GM21515 (cell line): Measurements from ENCODE around the gene FZD8.
"Not testable (repeated sequence)": the region's sequence is repeated elsewhere in the genome, so short reads cannot be mapped to it uniquely, and the experiment has no call there.

Experiments used
- ATAC-seq: cut with Tn5 transposase; IDR thresholded peaks from one replicate; pipeline ENCODE4 v1.9.1; 2021; ENCODE audit not compliant: unreplicated experiment

The FZD8 gene, protein sequence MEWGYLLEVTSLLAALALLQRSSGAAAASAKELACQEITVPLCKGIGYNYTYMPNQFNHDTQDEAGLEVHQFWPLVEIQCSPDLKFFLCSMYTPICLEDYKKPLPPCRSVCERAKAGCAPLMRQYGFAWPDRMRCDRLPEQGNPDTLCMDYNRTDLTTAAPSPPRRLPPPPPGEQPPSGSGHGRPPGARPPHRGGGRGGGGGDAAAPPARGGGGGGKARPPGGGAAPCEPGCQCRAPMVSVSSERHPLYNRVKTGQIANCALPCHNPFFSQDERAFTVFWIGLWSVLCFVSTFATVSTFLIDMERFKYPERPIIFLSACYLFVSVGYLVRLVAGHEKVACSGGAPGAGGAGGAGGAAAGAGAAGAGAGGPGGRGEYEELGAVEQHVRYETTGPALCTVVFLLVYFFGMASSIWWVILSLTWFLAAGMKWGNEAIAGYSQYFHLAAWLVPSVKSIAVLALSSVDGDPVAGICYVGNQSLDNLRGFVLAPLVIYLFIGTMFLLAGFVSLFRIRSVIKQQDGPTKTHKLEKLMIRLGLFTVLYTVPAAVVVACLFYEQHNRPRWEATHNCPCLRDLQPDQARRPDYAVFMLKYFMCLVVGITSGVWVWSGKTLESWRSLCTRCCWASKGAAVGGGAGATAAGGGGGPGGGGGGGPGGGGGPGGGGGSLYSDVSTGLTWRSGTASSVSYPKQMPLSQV

DNA sequence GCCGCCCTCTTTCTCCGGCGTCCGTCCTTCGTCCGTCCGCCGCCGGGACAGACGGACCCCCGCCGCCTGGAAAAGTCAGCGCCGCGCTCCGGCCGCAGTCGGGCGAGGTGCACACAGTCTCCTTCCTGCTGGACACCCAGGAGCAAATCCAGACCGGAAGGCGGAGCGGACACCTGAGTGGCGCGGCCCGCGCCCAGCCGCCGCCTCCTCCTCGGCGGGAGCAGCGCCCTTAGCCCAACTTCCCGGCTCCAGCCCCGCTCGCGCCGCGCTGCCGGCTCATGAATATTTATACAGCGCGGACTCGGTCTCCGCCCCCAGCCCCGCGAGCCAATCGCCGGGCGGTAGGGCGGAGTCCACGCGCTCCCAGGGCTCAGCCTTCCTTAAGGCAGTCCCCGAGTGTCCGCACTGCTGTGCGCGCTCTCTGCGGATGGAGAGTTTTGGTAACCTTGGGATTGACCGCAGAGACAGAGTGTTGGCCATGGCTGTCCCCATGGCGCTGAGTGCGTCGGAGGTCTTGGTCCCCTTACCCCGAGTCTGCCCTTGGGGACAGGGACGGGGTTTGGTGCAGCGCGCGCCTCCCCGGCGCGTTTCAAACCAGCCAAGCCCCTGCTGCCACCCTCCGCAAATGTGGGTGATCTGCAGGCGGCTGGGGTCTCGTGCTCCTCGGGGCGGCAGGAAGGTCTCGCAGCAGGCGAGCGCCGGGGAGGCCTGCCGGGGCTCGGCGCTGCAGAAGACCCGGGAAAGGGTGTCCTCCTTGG, at the start of gene FZD8:
Gene FZD8, minus strand, starts transcription at position 262 of the 758 bp plus-strand sequence. CDS start 867 bp downstream, outside the sequence.
- ATAC-seq = peak; percentile 95

DNA sequence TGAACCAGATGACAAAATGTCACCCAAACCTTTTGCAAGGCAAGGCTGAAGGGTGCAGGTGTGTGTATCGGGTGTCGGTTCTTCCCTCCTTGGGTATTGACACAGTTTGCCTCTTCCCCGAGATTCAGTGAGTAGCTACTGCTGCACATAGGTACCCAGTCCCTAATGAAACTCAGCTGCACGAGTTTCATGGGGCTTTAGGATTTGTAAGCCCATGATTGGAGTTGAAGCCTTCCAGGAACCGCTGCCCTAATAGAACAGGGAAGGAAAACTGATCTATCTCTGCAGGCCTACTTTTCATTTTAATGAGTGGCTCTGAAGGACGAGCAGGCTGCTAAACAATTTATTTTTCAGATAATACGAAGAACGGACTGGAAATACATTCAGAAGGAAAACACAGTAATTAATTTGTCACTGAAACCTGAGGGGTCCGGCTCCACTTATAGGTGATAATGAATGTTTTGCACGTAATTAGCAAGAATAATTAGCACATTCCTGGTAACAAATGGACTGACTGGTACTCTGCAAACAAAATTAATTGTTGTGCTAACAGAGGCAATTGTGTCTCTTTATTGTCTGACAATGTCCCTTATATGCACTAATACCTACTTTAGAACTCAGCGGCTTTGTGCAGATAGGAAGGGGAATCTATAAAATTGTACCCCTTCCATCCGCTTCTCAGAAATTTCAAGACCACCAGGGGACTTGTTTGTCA, 49.6 kb upstream of the FZD8 start:
- no peak for ATAC-seq

GRCh38 chr10:35690534-35690933, 48.4 kb upstream of the FZD8 start:
- no peak for ATAC-seq

DNA sequence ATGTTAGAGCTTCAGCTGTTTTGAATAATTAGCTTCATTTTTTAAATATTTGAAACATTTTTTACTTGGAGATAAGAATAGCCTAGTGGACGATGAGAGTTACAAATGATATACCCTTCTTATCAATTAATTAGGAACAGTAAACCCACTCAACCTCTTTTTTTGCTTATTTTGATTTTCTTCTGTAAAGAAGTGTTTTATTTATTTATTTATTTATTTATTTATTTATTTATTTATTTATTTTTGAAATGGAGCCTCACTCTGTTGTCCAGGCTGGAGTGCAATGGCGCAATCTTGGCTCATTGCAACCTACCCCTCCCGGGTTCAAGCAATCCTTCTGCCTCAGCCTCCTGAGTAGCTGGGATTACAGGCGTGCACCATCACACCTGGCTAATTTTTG, 43.8 kb upstream of the FZD8 start:
- ATAC-seq = not testable (repeated sequence)

GRCh38 chr10:35685402-35685801, 43.3 kb upstream of the FZD8 start:
- ATAC-seq = no peak

GRCh38 chr10:35684586-35684985, 42.5 kb upstream of the FZD8 start:
- no peak for ATAC-seq

- ATAC-seq = no peak
These were observed 33.8 kb upstream of the FZD8 start for GRCh38 chr10:35675846-35676245.

- ATAC-seq = no peak
These were observed 32.7 kb upstream of the FZD8 start for GRCh38 chr10:35674843-35675242.

- no peak for ATAC-seq
These were observed 27.0 kb upstream of the FZD8 start for GRCh38 chr10:35668865-35669650.

- no peak for ATAC-seq
These were observed 25.9 kb upstream of the FZD8 start for GRCh38 chr10:35667971-35668370.

DNA sequence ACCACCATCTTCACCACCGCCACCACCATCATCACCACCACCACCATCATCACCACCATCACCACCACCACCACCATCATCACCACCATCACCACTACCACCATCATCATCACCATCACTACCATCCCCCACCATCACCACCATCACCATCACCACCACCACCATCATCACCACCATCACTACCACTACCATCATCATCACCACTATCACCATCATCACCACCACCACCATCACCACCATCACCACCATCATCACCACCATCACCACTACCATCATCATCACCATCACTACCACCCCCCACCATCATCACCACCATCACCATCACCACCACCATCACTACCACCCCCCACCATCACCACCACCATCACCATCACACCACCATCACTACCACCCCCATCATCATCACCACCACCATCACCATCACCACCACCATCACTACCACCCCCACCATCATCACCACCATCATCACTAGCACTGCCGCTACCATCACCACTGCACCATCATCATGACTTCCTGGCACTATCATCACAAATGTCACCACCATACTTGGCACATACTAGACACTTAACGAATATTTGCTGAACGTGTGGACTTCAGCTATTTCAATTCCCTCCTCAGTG, 25.3 kb upstream of the FZD8 start:
- ATAC-seq = no peak

DNA sequence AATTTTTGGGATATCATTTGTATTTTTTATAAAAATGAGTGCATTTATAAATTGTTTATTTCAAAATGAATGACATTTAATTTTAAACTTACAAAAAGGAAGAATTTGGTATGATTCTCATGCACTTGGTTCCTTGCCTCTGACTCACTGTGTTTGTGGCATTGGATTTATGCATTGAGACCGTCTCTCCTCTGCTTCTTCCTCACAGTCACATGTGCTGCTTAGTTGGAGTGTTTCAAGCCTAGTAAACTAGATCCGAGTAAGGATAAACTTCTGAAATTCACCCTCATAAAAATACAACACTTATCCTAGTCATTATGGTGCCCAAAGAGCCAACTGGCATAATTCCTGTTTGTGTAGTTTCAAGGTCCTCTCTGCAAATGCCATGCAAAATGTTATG, 19.1 kb upstream of the FZD8 start:
- no peak for ATAC-seq

GRCh38 chr10:35659456-35659855, 17.4 kb upstream of the FZD8 start:
- ATAC-seq = no peak

DNA sequence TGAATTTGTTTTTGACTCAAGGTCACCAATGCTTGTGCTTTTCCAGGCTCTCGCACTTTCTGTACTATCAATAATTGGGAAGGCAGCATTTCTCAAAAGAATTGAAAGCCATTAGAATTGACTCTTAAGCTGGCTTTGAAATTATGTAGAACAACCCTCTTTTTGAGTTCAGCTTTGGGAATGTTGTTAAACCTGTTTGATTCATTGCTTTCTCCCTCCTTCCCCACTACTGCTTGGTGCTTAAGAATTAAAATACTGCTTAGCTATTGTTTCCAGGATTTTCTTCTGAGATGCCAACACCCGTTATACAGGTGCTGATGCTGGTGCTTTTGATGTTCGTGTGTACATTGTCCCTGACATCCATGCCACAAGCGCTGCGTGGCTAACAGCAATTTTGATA, 15.5 kb upstream of the FZD8 start:
- ATAC-seq = no peak

GRCh38 chr10:35652824-35653223, 10.7 kb upstream of the FZD8 start:
- ATAC-seq = no peak

DNA sequence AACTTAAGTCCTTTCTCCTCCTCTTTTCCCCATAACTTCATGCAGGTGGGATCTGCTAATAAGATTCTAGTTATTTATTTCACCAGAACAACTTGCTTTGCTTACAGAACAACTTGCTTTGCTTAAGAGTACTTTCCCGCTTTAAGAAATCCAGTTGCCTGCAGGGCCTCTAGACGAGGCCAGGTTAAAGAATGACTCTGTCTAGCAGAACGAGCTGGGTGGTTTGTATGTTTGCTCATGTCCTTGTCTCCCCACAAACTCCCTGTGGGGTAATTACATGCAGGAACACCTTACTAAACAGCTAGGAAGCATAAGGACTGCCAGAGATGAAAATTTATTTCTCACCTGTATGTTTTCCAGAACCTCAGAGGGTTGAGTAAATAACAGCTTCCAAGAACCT, 8.8 kb upstream of the FZD8 start:
- no peak for ATAC-seq

DNA sequence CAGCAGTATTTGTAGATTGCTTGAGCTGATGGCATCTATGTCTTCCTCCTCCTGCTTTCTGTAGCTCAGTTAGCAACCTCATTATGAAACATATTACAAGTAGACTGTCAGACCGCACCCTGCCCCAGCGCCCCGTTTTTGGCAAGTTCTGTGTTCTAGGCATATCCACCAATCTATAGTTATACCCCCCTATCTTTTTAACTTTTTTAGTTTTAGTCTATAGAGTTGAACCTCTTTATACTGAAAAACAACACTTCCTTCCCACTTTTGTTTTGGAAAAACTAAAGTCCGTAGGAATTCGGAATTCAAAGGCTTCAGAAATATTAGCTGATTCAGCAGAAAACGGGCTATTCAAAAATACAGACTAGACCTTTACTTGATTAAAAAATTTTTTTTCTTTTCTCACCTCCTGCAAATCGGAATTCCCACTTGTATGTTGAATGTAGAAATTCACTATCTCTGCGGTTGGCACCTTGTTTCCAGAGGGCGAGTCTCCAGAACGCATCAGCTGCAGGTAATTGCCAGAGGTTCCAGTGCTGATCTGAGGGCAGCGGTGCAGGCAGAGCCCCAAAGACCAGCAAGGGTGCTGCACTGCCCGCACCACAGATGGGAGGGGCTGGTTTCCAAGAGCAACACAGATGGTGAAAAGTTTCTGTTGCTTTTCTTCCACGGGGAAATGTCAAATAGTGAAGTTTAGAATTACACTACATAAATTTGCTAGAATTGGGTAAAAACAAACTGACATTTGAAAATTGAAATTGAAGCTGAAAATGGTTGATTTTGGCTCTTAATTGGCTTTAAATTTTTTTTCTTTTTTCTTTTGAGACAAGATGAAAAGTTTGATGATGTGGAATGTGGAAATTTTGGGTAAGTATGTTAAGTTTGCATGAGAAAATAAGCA, 2.2 kb upstream of the FZD8 start:
- no peak for ATAC-seq

DNA sequence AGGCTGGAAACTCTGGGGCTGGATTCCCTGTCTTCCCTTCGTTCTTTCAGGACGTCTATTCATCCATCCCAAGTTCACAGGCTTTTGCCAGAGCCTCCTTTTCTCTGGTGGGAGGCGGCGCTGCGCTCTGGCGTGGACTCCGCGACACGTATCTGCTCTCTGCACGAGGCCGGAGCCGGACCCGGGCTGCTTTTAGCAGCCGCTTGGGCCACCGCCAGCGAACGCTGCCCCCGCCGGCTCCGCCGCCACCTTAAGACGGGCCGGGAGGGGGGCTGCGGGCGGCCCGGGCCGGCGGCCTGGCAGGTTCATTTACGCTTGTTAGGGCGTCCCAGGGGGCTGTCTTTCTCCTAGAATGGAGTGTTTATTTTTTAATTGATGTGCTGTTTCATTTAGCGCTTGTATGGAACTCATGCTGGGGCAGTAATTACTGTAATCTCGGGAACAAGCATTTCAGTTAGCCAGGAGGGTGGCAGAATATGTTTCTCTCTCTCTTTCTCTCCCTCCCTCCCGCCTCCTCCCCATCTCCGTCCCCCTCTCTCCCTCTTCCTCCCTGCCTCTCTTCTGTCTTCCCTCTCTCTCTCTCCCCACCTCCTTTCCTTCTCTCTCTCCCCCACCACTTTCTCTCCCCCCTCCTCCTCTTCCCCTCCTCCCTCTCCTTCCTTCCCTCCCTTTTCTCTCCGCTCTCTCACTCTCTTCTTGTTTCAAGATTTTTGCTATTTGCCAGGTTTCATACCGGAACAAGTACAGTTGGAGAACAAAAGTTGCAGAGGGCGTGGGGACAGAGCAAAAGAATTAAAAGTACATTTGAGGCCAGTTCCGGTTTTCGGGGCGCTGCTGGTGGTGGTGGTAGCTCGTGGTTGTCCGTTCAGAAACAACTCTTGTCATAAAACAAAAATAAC, 1.3 kb upstream of the FZD8 start:
- no peak for ATAC-seq
